Neuron (in vitro differentiated cells): Measurements from ENCODE around the gene GRID2.

ENCODE experiments used
- H2AFZ ChIP-seq: one replicate; pipeline ENCODE4 v1.6.1; 2013; ENCODE audit warnings: low read depth, mild to moderate bottlenecking, inconsistent platforms, low read length, moderate library complexity
- H3K27me3 ChIP-seq: one replicate; pipeline ENCODE4 v1.6.1; 2013; ENCODE audit warnings: low read length; ENCODE audit not compliant: insufficient read depth
- H3K36me3 ChIP-seq: one replicate; pipeline ENCODE4 v1.6.1; 2013; ENCODE audit warnings: low read length; ENCODE audit not compliant: insufficient read depth
- H3K4me1 ChIP-seq: one replicate; pipeline ENCODE4 v1.6.1; 2013; ENCODE audit warnings: low read length; ENCODE audit not compliant: insufficient read depth
- H3K4me3 ChIP-seq: 2 replicates; pipeline ENCODE4 v1.5.1; 2013; ENCODE audit warnings: mild to moderate bottlenecking, low read length, moderate library complexity
- H3K9me3 ChIP-seq: one replicate; pipeline ENCODE4 v1.6.1; 2013; ENCODE audit warnings: low read length

The GRID2 gene

DNA sequence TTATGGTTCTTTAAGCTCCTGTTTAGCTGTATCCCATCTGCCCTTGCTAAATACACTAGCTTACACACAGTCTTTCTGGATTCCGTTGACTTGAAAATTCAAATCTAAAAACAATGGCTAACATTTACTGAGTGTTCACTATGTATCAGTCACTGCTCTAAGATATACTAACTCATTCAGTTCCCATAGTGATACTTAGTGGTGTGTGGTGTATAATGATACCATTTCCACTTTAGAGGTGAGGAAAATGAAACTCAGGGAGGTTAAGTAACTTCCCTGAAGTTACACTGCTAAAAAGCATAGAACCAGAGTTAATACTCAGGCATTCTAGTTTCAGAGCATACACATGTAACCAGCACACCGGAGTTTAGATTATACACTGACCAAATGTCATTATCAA, 762.0 kb downstream of the GRID2 start:
- Histone ChIP-seq H3K27me3 (no peaks in the 10 kb centered on the region), H3K4me3 (no peak overlapping the region), H2AFZ (no peak overlapping the region), H3K36me3 (no peaks in the 10 kb centered on the region), H3K4me1 (peaks cover 3% of the 10 kb centered on the region), H3K9me3 (no peaks in the 10 kb centered on the region)

DNA sequence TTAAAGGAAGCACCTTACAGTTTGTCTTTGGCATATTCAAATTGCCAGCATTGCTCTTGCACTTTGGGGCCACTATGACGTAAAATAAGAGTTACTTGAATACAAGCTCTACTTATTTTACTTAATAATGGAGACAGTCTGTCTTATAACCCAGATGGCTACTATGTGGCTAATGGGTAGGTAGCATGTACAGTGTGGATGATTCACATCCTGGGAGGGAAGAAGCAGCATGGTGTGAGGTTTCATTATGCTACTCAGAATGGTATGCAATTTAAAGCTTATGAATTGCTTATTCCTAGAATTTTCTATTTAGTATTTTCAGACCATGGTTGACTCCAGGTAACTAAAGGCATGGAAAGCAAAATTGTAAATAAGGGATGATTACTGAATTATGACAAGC, 763.0 kb downstream of the GRID2 start:
- Histone ChIP-seq H3K36me3 (no peaks in the 10 kb centered on the region), H3K9me3 (no peaks in the 10 kb centered on the region), H2AFZ (no peak overlapping the region), H3K4me1 (peaks cover 3% of the 10 kb centered on the region), H3K27me3 (no peaks in the 10 kb centered on the region), H3K4me3 (no peak overlapping the region)

- no peak overlapping the region for H2AFZ ChIP-seq
- peaks cover 3% of the 10 kb centered on the region for H3K4me1 ChIP-seq
- no peaks in the 10 kb centered on the region for H3K27me3 ChIP-seq
- H3K4me3 ChIP-seq = no peak overlapping the region
- H3K9me3 ChIP-seq = no peaks in the 10 kb centered on the region
- no peaks in the 10 kb centered on the region for H3K36me3 ChIP-seq
Observed at GRCh38 chr4:93072292-93072691, 768.5 kb downstream of the GRID2 start.

- Histone ChIP-seq H2AFZ (no peak overlapping the region), H3K9me3 (no peaks in the 10 kb centered on the region), H3K4me3 (no peak overlapping the region), H3K4me1 (no peaks in the 10 kb centered on the region), H3K27me3 (no peaks in the 10 kb centered on the region), H3K36me3 (no peaks in the 10 kb centered on the region)
Observed at GRCh38 chr4:93080316-93080715, 776.5 kb downstream of the GRID2 start.

DNA sequence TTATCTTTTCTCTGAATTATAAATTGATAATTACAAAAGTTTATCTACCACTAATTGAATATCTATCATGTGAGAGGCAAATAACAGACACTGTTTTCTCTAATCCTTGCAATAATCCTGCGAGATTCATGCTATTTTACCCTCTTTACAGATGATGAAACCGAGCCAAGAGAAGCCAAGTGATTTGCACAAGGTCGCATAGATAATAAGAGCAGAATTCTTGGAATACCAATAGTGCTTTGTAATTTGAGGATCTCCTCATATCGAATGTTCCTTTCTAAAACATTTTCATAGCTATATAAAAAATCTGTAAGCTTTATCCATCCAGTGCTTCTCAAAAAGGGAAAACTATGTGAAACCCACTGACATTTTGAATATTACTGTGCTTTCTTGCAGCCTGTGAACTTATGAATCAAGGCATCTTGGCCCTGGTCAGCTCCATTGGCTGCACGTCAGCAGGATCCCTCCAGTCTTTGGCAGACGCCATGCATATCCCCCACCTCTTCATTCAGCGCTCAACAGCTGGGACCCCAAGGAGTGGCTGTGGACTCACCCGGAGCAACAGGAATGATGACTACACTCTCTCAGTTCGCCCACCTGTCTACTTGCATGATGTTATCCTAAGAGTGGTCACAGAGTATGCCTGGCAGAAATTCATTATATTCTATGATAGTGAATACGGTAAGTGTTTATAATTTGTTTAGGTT, 781.0 kb downstream of the GRID2 start:
- H2AFZ ChIP-seq = no peak overlapping the region
- no peaks in the 10 kb centered on the region for H3K27me3 ChIP-seq
- no peaks in the 10 kb centered on the region for H3K36me3 ChIP-seq
- no peak overlapping the region for H3K4me3 ChIP-seq
- no peaks in the 10 kb centered on the region for H3K4me1 ChIP-seq
- H3K9me3 ChIP-seq = no peaks in the 10 kb centered on the region

- no peaks in the 10 kb centered on the region for H3K36me3 ChIP-seq
- peak overlapping the region; percentile 2 for H2AFZ ChIP-seq
- no peaks in the 10 kb centered on the region for H3K9me3 ChIP-seq
- H3K4me3 ChIP-seq = no peak overlapping the region
- H3K4me1 ChIP-seq = no peaks in the 10 kb centered on the region
- H3K27me3 ChIP-seq = no peaks in the 10 kb centered on the region
Observed at GRCh38 chr4:93086356-93086755, 782.6 kb downstream of the GRID2 start.

- no peak overlapping the region for H2AFZ ChIP-seq
Observed at GRCh38 chr4:93092765-93093164, 789.0 kb downstream of the GRID2 start.

GRCh38 chr4:93103042-93103441, 799.3 kb downstream of the GRID2 start:
- Histone ChIP-seq H3K36me3 (no peaks in the 10 kb centered on the region), H2AFZ (no peak overlapping the region), H3K9me3 (no peaks in the 10 kb centered on the region), H3K27me3 (no peaks in the 10 kb centered on the region), H3K4me1 (no peaks in the 10 kb centered on the region), H3K4me3 (no peak overlapping the region)

More at GRCh38 chr4:93092765-93093164, 789.0 kb downstream of the GRID2 start:
- H3K27me3 ChIP-seq = no peaks in the 10 kb centered on the region
- no peak overlapping the region for H3K4me3 ChIP-seq
- no peaks in the 10 kb centered on the region for H3K36me3 ChIP-seq
- H3K4me1 ChIP-seq = no peaks in the 10 kb centered on the region
- no peaks in the 10 kb centered on the region for H3K9me3 ChIP-seq

GRCh38 chr4:93116624-93117023, 812.9 kb downstream of the GRID2 start:
- H3K27me3 ChIP-seq = no peaks in the 10 kb centered on the region
- no peaks in the 10 kb centered on the region for H3K36me3 ChIP-seq
- H3K4me1 ChIP-seq = no peaks in the 10 kb centered on the region
- H3K9me3 ChIP-seq = no peaks in the 10 kb centered on the region
- H2AFZ ChIP-seq = no peak overlapping the region
- H3K4me3 ChIP-seq = no peak overlapping the region

DNA sequence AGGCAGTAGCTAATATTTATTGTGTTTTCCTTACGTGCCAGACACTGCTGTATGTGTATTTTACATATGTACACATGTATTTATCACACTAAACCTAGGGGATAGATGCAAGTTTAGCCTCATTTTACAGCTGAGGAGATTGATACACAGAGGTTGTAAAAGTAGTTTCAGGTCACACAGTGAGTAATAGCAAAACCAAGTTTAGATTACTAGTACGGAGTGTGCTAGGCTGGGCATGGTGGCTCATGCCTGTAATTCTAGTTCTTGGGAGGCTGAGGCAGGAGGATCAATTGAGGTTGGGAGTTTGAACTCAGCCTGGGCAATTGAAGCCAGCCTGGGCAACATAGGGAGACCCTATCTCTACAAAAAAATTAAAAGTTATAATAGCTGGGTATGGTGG, 823.7 kb downstream of the GRID2 start:
- Histone ChIP-seq H3K4me1 (no peaks in the 10 kb centered on the region), H3K4me3 (no peak overlapping the region), H3K36me3 (no peaks in the 10 kb centered on the region), H3K9me3 (no peaks in the 10 kb centered on the region), H3K27me3 (no peaks in the 10 kb centered on the region), H2AFZ (no peak overlapping the region)

- Histone ChIP-seq H3K36me3 (no peaks in the 10 kb centered on the region), H2AFZ (no peak overlapping the region), H3K4me1 (no peaks in the 10 kb centered on the region), H3K4me3 (no peak overlapping the region), H3K9me3 (no peaks in the 10 kb centered on the region), H3K27me3 (no peaks in the 10 kb centered on the region)
Observed at GRCh38 chr4:93132631-93133030, 828.9 kb downstream of the GRID2 start.

GRCh38 chr4:93139118-93139517, 835.4 kb downstream of the GRID2 start:
- H3K4me1 ChIP-seq = no peaks in the 10 kb centered on the region
- no peak overlapping the region for H2AFZ ChIP-seq
- no peak overlapping the region for H3K4me3 ChIP-seq
- H3K36me3 ChIP-seq = no peaks in the 10 kb centered on the region
- H3K9me3 ChIP-seq = no peaks in the 10 kb centered on the region
- H3K27me3 ChIP-seq = no peaks in the 10 kb centered on the region

DNA sequence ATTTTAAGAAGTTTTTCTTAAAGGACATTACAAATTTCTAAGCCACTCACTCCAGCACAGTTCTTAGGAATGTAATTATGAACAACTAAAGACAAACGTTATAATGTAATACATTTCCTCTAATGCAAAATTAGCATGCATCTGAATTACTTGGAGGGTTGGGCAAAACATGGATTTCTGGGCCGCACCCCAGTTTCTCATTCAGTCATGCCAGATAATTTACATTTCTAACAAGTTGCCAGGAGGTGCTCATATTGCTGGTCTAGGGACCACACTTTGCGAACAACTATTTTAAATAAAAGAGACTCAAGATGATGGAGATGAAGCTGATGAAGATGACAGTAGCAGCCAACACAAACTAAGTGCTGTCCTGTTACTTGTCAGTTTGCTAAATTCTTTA, 840.1 kb downstream of the GRID2 start:
- no peaks in the 10 kb centered on the region for H3K36me3 ChIP-seq
- peaks cover 11% of the 10 kb centered on the region for H3K4me1 ChIP-seq
- H3K9me3 ChIP-seq = no peaks in the 10 kb centered on the region

GRCh38 chr4:93144644-93145043, 840.9 kb downstream of the GRID2 start:
- H2AFZ ChIP-seq = no peak overlapping the region
- no peaks in the 10 kb centered on the region for H3K9me3 ChIP-seq
- H3K36me3 ChIP-seq = no peaks in the 10 kb centered on the region
- H3K27me3 ChIP-seq = no peaks in the 10 kb centered on the region
- H3K4me3 ChIP-seq = no peak overlapping the region
- peaks cover 11% of the 10 kb centered on the region for H3K4me1 ChIP-seq

More for the DNA sequence above, 840.1 kb downstream of the GRID2 start:
- Histone ChIP-seq H2AFZ (no peak overlapping the region), H3K27me3 (no peaks in the 10 kb centered on the region), H3K4me3 (no peak overlapping the region)
